GM19023 (cell line): ENCODE measurements around the gene TTYH1.

Experiments used
- ATAC-seq: cut with Tn5 transposase; IDR thresholded peaks from one replicate; pipeline ENCODE4 v1.9.1; 2021; ENCODE audit warnings: mild to moderate bottlenecking, moderate library complexity; ENCODE audit not compliant: unreplicated experiment

TTYH1 gene

DNA sequence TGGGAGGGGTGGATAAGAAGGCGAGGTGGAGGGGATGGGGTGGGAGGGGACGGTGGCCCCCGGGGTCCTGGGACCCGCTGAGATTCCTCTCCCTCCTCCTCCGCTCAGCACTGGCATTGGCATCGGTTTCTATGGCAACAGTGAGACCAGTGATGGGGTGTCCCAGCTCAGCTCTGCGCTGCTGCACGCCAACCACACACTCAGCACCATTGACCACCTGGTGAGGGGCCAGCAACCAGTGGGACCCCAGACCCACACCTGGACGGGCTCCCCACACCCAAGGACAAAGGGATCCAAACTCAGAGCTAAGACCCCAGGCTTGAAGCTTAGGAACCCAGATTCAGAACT is 5.9 kb downstream of the TTYH1 start:
- ATAC-seq = no peak

DNA sequence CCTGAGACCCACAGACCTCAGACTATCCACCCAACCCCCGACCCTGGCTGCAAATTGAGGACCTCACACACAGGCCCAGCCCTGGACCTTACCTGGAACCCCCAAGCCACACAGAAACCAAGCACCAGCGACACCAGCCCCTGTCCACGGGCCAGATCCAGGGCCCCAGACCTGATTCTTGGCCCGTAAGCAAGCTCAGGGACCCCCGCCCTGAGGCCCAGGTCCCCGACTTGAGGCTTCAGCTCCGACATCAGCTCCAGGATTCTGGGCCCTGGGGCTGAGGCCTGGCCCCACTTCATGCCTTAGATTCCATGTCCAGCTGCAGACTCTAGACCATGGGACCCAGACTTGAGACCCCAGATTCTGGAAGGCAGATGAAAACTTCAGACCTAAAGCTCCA is 6.3 kb downstream of the TTYH1 start:
- no peak for ATAC-seq

DNA sequence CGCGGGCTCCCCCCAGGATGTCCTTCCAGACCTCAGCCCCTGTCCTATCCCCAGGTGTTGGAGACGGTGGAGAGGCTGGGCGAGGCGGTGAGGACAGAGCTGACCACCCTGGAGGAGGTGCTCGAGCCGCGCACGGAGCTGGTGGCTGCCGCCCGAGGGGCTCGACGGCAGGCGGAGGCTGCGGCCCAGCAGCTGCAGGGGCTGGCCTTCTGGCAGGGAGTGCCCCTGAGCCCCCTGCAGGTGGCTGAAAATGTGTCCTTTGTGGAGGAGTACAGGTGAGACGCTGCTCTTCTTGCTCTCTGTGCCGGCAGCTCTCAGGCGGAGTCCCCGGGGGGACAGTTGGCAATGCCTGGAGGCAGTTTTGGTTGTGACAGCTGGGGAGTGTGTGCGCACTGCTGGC is 6.9 kb downstream of the TTYH1 start:
- no peak for ATAC-seq

DNA sequence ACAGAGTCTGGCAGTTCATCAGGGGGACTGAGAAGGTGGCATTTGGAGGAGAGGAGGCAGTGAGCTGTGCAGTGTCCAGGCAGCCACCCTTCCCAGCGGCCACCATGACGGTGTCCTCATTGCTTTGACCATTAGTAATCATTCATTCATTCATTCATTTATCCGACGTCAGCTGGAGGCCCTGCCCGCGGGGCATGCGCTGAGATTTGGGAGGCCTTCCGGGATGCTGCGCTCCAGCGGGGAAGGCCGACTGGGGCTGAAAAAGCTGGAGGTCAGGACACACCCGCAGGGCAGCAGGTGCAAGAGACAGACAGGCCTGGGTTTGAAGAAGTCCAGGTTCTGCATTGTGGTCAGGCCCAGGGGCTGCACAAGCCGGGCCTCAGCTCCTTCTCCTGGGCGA is 8.9 kb downstream of the TTYH1 start:
- ATAC-seq = no peak

DNA sequence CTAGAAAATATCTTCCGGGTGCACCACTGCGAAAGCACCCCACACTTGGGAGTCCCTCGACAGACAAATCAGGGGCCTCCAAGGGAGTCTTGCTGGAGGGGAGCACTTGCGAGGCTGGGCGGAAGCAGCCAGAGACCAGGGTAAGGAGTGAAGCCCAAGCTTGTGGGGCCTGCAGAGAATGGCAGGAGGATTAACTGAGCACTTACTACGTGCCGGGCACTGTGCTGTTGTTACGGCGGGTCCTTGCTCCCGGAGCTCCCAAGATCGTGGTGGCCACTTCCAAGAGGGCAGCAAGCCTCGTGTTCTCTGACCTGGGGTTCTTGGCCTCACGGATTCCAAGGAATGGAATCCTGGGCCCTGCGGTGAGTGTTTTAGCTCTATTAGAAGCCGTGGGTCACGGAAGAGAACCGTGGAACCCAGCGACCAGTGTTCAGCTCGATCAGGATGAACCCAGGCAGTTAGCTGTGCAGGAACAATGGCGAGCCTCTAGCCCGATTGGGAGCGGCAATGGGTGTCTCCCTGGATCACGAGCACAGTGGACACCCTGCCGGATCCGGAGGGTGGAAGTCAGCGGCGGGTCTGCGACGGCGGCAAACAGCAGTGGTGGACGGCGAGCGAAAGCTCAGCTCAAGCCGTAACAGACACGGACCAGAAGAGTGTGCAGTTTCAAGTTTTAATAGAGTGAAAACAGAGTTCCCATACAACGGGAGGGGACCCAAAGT is 9.6 kb downstream of the TTYH1 start:
- ATAC-seq = no peak

DNA sequence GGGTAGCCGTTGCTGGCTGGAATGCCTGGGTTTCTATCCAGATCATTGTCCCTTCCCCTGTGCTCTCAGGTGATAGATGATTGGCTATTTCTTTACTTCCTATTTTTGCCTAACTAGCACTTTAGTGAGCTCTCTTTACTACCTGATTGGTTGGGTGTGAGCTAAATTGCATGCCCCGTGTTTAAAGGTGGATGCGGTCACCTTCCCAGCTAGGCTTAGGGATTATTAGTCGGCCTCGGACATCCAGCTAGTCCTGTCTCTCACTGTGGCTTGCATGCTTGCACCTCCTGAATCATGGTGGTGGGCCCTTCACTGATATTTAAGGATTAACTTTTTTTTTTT is 10.1 kb downstream of the TTYH1 start:
- ATAC-seq = no peak

DNA sequence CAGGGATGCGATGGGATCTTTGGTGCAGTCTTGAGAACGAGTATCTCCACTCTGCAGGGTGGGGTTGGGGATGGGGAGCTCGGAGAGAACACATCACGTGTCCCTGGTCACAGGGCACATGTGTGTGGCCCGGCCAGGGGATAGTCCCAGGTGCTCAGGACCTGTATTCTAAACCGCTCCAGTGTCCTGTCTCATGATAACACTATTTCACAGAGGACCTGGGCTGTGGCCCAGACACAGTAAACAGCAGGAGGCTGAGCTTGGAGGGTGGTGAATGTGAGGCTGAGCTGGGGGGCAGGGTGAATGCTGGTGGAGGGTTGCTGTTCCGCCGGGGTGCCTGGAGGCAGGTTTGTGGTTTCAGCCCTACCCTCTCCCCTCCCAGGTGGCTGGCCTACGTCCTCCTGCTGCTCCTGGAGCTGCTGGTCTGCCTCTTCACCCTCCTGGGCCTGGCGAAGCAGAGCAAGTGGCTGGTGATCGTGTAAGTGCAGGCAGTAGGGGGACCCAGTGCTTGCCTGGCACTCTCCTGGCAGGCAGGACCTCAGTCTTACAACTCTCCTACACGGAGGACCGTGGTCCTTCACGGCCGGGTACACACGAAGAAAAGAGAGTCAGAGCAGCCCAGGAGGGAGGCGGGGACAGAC is 11.1 kb downstream of the TTYH1 start:
- no peak for ATAC-seq

DNA sequence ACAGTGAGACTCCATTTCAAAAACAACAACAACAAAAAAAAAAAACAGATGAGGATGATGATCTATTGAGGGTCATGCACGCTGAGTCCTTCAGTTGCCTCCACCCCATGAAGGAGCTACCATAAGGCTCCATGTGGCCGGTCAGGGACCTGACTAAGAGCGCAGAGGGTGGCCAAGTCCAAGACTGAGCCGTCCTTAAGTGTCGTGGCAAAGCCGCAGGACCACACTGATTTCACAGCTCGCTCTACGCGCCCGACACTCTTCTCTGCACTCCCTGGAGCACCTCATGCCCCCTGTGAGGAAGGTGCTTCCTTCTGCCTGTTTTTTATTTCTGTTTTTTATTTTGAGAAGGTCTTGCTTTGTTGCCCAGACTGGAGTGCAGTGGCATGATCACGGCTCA is 12.3 kb downstream of the TTYH1 start:
- ATAC-seq = no peak

DNA sequence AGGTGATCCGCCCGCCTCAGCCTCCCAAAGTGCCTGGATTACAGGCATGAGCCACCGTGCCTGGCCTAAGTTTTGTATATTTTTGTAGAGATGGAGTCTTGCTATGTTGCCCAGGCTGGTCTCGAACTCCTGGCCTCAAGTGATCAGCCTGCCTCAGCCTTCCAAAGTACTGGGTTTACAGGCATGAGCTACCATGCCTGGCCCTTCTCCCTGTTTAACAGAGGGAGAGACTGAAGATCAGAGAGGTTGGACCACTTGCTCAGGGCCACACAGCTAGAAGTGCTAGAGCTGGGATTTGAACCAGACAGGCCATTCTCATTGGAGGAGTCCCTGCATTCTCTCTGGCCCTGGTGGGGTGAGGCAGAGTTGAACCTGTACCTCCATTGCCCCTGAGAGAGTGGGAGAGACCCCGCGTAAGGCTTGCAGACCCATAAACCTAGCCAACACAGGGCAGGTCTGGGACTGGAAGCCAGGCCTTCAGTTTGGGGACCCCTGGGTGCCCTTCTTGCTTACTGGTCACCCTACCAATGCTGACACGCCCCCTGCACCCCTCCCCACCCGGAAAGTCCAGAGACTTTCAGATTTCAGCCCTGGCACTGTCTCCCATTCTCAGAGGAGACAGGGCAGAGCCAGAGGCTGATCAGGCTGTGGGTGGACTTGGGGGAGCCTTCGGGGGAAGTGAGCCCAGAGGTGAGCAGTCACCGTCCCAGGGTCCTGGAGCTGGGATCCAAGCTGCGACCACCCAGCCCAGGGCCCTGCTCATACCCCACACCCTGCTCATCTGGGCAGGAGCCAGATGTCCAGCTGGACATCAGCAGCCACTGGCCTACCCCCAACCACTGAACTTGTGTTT is 13.3 kb downstream of the TTYH1 start:
- no peak for ATAC-seq

DNA sequence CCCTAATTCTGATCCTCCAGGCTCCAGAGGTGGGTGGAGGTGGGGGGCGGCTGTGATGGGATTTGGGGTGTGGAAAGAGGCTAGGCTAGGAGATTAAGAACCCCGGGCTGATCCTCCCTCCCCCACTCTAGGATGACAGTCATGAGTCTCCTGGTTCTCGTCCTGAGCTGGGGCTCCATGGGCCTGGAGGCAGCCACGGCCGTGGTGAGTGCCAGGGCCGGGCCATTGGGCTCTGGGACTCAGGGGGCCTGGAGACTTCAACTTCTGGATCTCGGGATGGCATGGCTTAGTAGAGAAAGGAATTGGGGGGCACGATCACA is 13.9 kb downstream of the TTYH1 start:
- no peak for ATAC-seq

DNA sequence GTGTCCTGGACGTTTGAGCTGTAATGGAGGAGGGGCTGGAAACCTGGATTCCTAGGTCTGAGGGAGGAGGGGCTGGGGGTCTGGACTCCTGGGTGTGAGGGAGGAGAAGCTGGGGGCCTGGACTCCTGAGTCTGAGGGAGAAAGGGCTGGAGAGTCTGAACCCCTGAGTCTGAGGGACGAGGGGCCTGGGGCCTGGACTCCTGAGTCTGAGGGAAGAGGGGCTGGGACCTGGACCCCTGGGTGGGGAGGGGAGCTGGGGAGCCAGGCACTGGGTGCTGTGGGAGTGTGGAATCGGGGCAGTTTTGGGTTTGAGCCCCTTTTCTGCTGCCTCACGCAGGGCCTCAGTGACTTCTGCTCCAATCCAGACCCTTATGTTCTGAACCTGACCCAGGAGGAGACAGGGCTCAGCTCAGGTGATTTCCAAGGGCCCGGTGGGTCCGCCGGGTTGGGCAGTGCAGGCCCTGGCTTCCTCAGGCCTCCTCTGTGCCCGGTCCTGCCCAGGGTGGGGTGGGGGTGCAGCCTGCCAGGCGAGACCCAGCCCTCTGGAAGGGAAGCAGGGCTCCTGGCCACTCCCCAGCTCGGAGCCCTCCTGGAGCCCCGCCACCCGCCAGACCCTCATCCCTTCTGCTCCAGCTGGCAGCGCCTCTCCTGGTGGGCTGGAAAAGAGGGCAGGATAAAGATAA is 14.4 kb downstream of the TTYH1 start:
- ATAC-seq = no peak

DNA sequence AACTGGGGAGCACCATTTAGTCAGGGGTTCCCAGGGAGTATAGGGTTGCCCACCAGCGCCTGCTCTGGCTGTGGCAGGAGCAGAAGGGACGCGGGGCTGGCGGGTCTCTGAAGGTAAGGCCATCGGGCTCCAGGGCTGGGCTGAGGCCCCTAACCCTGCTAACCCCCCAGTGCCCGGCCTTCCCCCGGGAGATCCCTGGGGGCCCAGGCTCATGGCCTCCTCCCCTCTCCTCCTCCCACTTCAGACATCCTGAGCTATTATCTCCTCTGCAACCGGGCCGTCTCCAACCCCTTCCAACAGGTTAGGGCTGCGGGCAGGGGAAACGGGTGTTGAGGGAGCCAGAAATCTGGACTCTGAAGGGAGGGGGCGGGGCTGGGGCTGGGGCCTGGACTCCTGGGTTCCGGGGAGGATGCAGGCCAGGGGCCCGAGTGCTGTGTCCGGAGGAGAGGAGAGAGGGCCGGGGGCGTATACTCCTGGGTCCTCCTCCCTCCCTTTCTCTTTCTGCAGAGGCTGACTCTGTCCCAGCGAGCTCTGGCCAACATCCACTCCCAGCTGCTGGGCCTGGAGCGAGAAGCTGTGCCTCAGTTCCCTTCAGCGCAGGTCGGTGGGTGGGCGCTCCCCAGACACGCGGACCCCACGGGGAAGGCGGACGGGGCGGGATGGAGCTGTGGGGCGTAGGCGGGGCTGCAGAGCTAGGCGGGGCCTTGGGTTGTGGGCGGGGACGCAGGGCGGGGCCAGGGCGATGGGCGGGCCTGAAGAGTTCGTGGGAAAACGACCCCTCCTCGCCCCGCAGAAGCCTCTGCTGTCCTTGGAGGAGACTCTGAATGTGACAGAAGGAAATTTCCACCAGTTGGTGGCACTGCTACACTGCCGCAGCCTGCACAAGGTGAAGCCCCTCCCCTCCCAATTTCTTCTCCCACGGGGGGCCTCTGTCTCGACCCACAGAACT is 15.3 kb downstream of the TTYH1 start:
- ATAC-seq = no peak

DNA sequence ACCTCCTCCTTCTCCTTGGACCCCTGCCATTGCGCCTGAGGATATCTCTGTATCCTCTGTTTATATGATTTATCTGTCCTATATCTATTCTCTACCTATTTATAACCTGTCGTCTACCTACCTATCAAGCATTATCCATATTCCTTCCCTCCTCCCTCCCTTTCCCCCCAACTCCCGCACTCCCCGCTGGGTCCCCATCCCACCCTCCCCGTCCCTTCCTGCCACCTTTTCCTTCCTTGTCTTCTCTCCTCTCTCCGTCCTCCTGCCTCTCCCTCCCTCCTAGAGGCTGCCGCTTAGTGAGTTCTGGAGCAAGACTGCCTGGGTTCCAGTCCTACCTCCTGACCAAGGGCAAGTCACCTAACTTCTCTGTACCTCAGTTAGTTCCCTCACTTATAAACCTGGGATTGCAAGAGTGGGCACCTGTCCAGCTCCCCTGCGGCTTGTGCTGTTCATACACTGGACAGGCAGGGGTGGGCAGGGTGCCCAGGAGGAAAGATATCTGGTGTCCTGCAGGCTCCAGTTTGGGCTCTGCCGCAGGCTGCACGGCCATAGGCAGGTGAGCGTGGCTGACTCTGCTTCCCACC is 16.1 kb downstream of the TTYH1 start:
- no peak for ATAC-seq

DNA sequence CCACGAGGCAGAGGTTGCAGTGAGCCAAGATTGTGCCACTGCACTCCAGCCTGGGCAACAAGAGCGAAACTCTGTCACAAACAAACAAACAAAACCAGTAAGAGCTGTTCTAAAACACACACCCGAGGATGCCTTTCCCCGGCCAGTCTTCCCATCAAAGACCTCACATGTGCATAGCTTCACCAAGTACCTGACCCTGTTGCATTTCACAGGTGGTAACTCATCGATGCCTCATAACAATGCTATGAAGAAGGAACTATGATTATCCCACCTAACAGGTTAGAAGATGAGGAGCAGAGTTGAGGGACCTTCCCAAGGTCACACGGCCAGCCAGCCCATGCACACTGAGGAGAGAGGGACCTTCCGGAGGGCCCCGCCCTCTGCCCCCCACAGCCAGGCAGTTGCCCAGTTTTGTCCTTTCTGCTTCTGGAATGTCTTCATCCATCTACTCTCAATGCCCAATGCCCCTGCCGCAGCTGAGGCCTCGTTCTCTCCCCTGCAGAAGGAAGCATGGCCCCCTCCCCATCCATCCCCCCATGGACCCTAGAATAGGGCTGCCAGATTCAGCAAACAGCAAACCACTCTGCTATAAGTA is 17.0 kb downstream of the TTYH1 start:
- ATAC-seq = no peak

DNA sequence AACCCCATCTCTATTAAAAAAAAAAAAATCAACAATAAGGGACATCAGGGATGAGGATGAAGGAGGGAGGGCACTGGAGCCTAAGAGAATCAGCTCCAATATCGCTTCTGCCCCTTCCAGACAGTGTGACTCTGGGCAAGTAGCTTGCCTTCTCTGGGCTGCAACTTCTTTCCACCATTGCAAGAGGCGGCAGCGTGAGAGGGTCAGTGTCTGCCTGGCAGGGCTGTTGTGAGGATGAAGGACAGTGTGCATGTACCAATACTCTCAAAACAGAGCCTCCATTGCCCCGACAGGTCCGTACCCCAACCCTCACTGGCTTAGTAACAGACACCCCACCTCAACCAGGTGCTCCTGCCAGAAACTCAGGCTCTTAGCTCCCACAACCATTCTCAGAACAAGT is 18.4 kb downstream of the TTYH1 start:
- no peak for ATAC-seq

DNA sequence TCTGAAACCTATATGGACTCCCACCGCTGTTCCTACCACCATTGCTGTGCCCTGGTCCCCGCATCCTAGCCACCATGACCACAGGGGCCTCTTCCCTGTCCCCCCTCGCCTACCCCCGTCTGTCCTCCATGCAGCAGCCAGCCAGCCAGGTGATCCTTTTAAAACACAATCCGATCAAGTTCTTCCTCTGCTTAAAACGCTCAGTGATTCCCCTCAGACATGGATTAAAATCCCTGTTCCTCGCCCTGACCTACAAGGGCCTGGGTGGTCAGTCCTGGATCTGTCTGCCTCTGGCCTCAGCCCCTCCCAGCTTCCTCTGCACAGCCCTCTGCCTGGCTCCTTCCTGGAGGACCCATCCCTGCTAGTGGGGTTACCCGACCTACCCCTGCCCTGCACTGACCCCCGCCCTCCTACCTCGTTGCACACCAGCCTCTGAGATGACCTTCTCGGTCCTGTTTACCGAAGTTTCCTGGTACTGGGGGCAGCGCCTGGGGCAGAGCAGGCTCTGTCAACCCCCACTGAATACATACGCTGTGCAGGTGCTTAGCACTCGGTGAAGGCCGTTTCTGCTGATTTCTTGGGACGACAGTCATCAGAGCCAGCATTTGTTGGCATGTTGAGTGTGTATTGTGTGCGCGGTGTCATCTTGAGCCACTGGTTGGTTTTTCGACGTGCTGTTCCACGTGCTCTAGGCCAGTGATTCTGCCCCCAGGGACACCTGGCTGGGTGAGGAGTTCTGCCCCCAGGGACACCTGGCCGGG is 19.0 kb downstream of the TTYH1 start:
- ATAC-seq = no peak

DNA sequence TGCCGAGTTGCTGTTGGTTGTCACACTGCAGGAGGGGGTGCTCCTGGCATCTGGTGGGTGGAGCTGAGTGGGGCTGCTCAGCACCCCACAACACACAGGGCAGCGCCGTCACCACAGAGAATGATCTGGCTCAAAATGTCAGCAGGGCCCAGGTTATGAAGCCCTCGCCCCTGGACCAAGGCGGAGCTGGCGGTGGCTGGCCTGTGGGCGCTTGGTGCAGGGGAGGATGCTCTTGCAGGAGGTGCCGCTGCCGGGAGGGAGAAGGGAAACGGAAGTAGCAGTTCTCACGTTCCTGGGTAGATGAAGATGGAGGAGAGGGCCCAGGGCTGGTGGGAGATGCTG is 19.6 kb downstream of the TTYH1 start:
- no peak for ATAC-seq

DNA sequence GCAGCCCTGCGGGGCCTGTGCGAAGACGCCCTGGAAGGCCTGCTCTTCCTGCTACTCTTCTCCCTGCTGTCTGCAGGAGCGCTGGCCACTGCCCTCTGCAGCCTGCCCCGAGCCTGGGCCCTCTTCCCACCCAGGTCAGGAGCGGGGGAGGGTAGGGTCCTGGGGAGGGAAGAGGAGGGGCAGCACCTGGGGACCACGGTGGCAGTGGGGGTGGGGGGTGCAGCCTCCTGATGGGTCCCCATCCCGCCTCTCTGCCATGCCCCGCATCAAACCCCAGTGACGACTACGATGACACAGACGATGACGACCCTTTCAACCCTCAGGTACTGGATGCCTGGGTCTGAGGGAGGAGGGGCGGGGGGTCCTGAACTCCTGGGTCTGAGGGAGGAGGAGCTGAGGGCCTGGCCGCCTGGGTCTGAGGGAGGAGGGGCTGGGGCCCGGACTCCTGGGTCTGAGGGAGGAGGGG is 20.3 kb downstream of the TTYH1 start:
- no peak for ATAC-seq

DNA sequence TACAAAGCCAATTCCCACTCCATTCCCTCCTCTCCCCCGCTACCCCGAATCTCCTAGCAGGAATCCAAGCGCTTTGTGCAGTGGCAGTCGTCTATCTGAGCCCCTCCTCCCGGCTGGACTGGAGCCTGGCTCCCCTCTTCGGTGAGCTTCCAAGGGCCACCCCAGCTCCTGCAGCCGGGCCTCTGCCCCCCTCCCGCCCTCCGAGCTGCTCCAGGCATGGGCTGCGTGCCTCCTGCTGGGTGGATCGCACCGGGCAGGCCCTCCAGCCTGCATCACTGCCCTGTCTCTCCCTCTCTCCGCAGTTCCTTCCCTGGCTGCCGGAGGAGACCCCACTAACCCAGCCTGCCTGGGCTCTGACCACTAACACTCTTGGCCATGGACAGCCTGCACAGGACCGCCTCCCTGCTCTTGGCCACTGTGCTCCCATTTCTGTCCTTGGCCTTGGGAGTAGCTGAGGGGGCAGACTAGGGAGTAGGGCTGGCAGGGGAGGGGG is 20.8 kb downstream of the TTYH1 start:
- ATAC-seq = no peak
